ENCODE results near the gene TRRAP. TPM values are rescaled to one million over a fixed set of nuclear protein-coding genes. Genes with fewer than 3 reads are reported as not detected.

The TRRAP gene
- total and polyA plus RNA-seq, 7 experiments from 2014 or later, result 3.2 to 72.3 (median 63.6) TPM

- ChIA-PET POLR2A (no interaction called here), CTCF (no interaction called here)
- Histone ChIP-seq H3K27me3 (ENCODE audit: control insufficient read depth in 2 of 2, insufficient read depth in 2 of 2, low read length in 2 of 2) (no peaks in the 10 kb centered on the region), H3K36me3 (ENCODE audit: control insufficient read depth in 2 of 3, insufficient read depth in 3 of 3, low read length in 3 of 3) (peaks cover 0 to 90% (median 11%) of the 10 kb centered on the region in 3 experiments), H3K4me3 (ENCODE audit: low read length) (no peak overlapping the region), H3K4me1 (ENCODE audit: control insufficient read depth in 2 of 2, insufficient read depth in 2 of 2, low read length in 2 of 2) (no peaks in the 10 kb centered on the region), H3K27ac (ENCODE audit: low read depth, low read length) (no peak overlapping the region), H3K9me3 (ENCODE audit: control insufficient read depth in 2 of 3, low read length in 3 of 3) (no peaks in the 10 kb centered on the region)
- no peaks in the 10 kb centered on the region for H3K27me3 Mint-ChIP-seq
- peak overlapping the region in 1 of 9 donors; percentile 59 for H3K27ac Mint-ChIP-seq
- peaks cover 4 to 53% (median 11%) of the 10 kb centered on the region in 5 donors for H3K36me3 Mint-ChIP-seq
- no peak overlapping the region for H3K4me3 Mint-ChIP-seq
- no peaks in the 10 kb centered on the region for H3K9me3 Mint-ChIP-seq
- DNase-seq (no peak), ATAC-seq (no peak)
- no peaks in the 10 kb centered on the region for H3K4me1 Mint-ChIP-seq
- intact Hi-C loops (cut with micrococcal nuclease), result no loop called here
Measured at GRCh38 chr7:99050971-99051370, 172.6 kb downstream of the TRRAP start.

GRCh38 chr7:99054781-99055180, 176.4 kb downstream of the TRRAP start:
- intact Hi-C loops (cut with micrococcal nuclease), result no loop called here
- POLR2A ChIA-PET, result interaction anchor here (0.6 kb wide), 1 partner anchor 305 kb away, joined by 3 read pairs; no protein-coding TSS in a partner anchor
- Histone ChIP-seq H3K4me1 (ENCODE audit: control insufficient read depth in 2 of 2, insufficient read depth in 2 of 2, low read length in 2 of 2) (no peaks in the 10 kb centered on the region), H3K9me3 (ENCODE audit: control insufficient read depth in 2 of 3, low read length in 3 of 3) (no peaks in the 10 kb centered on the region), H3K4me3 (ENCODE audit: low read length) (no peak overlapping the region), H3K27me3 (ENCODE audit: control insufficient read depth in 2 of 2, insufficient read depth in 2 of 2, low read length in 2 of 2) (no peaks in the 10 kb centered on the region), H3K36me3 (ENCODE audit: control insufficient read depth in 2 of 3, insufficient read depth in 3 of 3, low read length in 3 of 3) (peaks cover 0 to 67% (median 6%) of the 10 kb centered on the region in 3 experiments), H3K27ac (ENCODE audit: low read depth, low read length) (no peak overlapping the region)
- no peak overlapping the region for H3K27ac Mint-ChIP-seq
- H3K36me3 Mint-ChIP-seq, result peaks cover 4 to 42% (median 12%) of the 10 kb centered on the region in 5 donors
- no peaks in the 10 kb centered on the region for H3K27me3 Mint-ChIP-seq
- ATAC-seq (no peak), DNase-seq (no peak)
- H3K4me1 Mint-ChIP-seq, result no peaks in the 10 kb centered on the region
- no peaks in the 10 kb centered on the region for H3K9me3 Mint-ChIP-seq
- H3K4me3 Mint-ChIP-seq, result no peak overlapping the region
- CTCF ChIA-PET, result no interaction called here

- Histone ChIP-seq H3K4me3 (ENCODE audit: low read length) (no peak overlapping the region), H3K27me3 (ENCODE audit: control insufficient read depth in 2 of 2, insufficient read depth in 2 of 2, low read length in 2 of 2) (no peaks in the 10 kb centered on the region), H3K9me3 (ENCODE audit: control insufficient read depth in 2 of 3, low read length in 3 of 3) (no peaks in the 10 kb centered on the region), H3K4me1 (ENCODE audit: control insufficient read depth in 2 of 2, insufficient read depth in 2 of 2, low read length in 2 of 2) (no peaks in the 10 kb centered on the region), H3K27ac (ENCODE audit: low read depth, low read length) (peak overlapping the region; percentile 1), H3K36me3 (ENCODE audit: control insufficient read depth in 2 of 3, insufficient read depth in 3 of 3, low read length in 3 of 3) (peaks cover 0 to 18% (median 0%) of the 10 kb centered on the region in 3 experiments)
- Mint-ChIP-seq H3K4me3 (peak overlapping the region in 3 of 10 donors; percentile 15 to 39 (median 19)), H3K36me3 (peaks cover 0 to 21% (median 7%) of the 10 kb centered on the region in 5 donors), H3K9me3 (no peaks in the 10 kb centered on the region), H3K27ac (peak overlapping the region in 6 of 9 donors; percentile 8 to 68 (median 52)), H3K27me3 (no peaks in the 10 kb centered on the region), H3K4me1 (peaks cover 10 to 31% (median 24%) of the 10 kb centered on the region in 7 donors)
- DNase-seq (no peak), ATAC-seq (no peak)
- ChIA-PET POLR2A (interaction anchor here (0.6 to 1.0 kb wide), 2 partner anchors 39 to 154 kb away, joined by 3 read pairs; no protein-coding TSS in a partner anchor), CTCF (interaction anchor here (0.6 kb wide), 1 partner anchor 65 kb away, joined by 3 read pairs; no protein-coding TSS in a partner anchor)
- intact Hi-C loops (cut with micrococcal nuclease), result loop anchor here in 1 of 2 donors (5.0 kb wide), 1 partner anchor 81 kb away; the partner anchor contains the start of gene SMURF1
Measured at GRCh38 chr7:99061001-99061776, 182.9 kb downstream of the TRRAP start.

Small RNAs within 50 kb of the gene (microRNA-seq; reads per million reads assigned to microRNA genes)
- 17.1 reads per million, percentile 30 among the genes with 10 or more reads in this experiment for gene MIR3609 (ENCODE audit: borderline microRNAs expressed)

Other genes with a start within 250 kb of the TRRAP start
- not detected for gene TMEM130, start 8.5 kb upstream of the TRRAP start, total RNA-seq
- not detected for gene TMEM130, start 8.5 kb upstream of the TRRAP start, polyA plus RNA-seq

All from naive thymus-derived CD4-positive, alpha-beta T cell (primary cell).